Stimulated activated CD8-positive, alpha-beta memory T cell treated with anti-CD3 and anti-CD28 coated beads, Interleukin-7, amount 100 ng/mL, for 24 hours (primary cell): ENCODE results near the gene F11R.
A peak's percentile ranks its signal among the peaks of the same experiment; 100 is the strongest.
"Not testable (repeated sequence)": the region's sequence is repeated elsewhere in the genome, so short reads cannot be mapped to it uniquely, and the experiment has no call there.

Experiments
- DNase-seq: peaks from one replicate; pipeline ENCODE4 v3.0.0-alpha.2; 2020; ENCODE audit warnings: low read depth

Gene F11R

GRCh38 chr1:161012420-161012819 lies 8.5 kb downstream of the F11R start:
- DNase-seq, result no peak

GRCh38 chr1:161009602-161010211 lies 11.2 kb downstream of the F11R start:
- DNase-seq, result no peak

- no peak for DNase-seq
Measured at GRCh38 chr1:161008869-161009510, 12.0 kb downstream of the F11R start.

GRCh38 chr1:161007369-161007768 lies 13.6 kb downstream of the F11R start:
- DNase-seq, result no peak

- no peak for DNase-seq
Measured at GRCh38 chr1:161006563-161006962, 14.4 kb downstream of the F11R start.

- no peak for DNase-seq
Measured at GRCh38 chr1:161001525-161001924, 19.4 kb downstream of the F11R start.

GRCh38 chr1:161000736-161001480 lies 20.0 kb downstream of the F11R start:
- DNase-seq, result no peak

- DNase-seq, result no peak
Measured at GRCh38 chr1:160999376-160999775, 21.6 kb downstream of the F11R start.

GRCh38 chr1:160997323-160998038 lies 23.5 kb downstream of the F11R start:
- DNase-seq, result peak; percentile 10

- DNase-seq, result no peak
Measured at GRCh38 chr1:160996178-160996577, 24.8 kb downstream of the F11R start.

- no peak for DNase-seq
Measured at GRCh38 chr1:160993544-160994193, 27.3 kb downstream of the F11R start.

- DNase-seq, result not testable (repeated sequence)
Measured at GRCh38 chr1:160992036-160992435, 28.9 kb downstream of the F11R start.

GRCh38 chr1:160987359-160988050 lies 33.4 kb downstream of the F11R start:
- no peak for DNase-seq

GRCh38 chr1:160985723-160986122 lies 35.2 kb downstream of the F11R start:
- DNase-seq, result no peak

GRCh38 chr1:160981584-160982411 lies 39.2 kb downstream of the F11R start:
- no peak for DNase-seq

- DNase-seq, result no peak
Measured at GRCh38 chr1:160979286-160979685, 41.7 kb downstream of the F11R start.

- DNase-seq, result no peak
Measured at GRCh38 chr1:160978510-160978927, 42.4 kb downstream of the F11R start.

- no peak for DNase-seq
Measured at GRCh38 chr1:160975026-160975425, 45.9 kb downstream of the F11R start.

- DNase-seq, result no peak
Measured at GRCh38 chr1:160973491-160973890, 47.5 kb downstream of the F11R start.

- DNase-seq, result no peak
Measured at GRCh38 chr1:160972939-160973338, 48.0 kb downstream of the F11R start.
